ENCODE data around the gene LAIR1.

DNA sequence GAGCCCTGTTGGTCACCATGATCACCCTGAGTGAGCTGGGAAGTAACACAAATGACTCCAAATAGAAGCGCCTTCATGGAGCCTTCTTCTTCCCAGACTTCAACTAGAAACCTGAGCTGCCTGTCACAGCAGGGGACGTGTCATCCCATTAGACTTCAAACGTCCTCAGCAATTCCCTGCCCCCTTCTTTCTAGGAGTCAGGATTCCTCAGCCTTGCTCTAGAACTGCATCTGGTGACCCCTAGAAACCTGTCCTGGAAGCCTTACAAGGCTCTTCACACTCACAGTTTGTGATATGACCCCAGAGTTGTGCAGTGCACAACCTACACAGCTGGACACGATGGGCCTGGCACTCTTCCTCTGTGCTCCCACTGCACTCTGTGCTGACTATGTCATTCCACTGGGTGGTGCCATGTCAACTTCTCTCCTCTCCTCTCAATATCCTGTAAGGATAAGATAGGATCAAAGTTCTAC lies 26.9 kb upstream of the LAIR1 start:
- TF ChIP-seq, protein P1, sequence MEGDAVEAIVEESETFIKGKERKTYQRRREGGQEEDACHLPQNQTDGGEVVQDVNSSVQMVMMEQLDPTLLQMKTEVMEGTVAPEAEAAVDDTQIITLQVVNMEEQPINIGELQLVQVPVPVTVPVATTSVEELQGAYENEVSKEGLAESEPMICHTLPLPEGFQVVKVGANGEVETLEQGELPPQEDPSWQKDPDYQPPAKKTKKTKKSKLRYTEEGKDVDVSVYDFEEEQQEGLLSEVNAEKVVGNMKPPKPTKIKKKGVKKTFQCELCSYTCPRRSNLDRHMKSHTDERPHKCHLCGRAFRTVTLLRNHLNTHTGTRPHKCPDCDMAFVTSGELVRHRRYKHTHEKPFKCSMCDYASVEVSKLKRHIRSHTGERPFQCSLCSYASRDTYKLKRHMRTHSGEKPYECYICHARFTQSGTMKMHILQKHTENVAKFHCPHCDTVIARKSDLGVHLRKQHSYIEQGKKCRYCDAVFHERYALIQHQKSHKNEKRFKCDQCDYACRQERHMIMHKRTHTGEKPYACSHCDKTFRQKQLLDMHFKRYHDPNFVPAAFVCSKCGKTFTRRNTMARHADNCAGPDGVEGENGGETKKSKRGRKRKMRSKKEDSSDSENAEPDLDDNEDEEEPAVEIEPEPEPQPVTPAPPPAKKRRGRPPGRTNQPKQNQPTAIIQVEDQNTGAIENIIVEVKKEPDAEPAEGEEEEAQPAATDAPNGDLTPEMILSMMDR (conservative IDR thresholded peaks at IDR 0.05): no peak
- TF ChIP-seq ZFX (IDR thresholded peaks at IDR 0.05): no peak
